Measurements from ENCODE around the gene MAB21L2. TPM values are rescaled to one million over a fixed set of nuclear protein-coding genes. Genes with fewer than 3 reads are reported as not detected.

MAB21L2 gene
- total and polyA plus RNA-seq, 2 experiments from 2014 or later, result 0.39 TPM; not detected in 1

DNA sequence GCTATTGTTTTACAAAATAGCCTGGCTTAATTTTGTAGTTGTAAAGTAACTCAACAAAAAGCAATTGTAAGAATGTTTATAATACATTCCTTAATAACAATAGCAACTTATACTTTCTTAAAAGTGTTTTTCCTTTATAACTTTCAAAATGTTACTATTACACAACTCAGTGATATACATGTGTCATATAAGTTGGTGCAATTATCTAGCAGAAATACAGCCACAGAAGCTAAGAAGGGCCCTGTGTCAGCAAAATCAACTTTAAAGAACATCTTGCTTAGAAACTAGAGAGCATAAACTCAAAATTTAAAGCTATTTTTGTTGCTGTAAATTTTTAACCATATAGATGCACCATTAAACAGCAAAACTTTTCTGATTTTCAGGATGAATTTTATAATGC is 41.4 kb upstream of the MAB21L2 start:
- peaks cover 27% of the 10 kb centered on the region for H3K4me1 ChIP-seq (ENCODE audit: insufficient read depth)
- Mint-ChIP-seq H3K4me3 (no peak overlapping the region), H3K27ac (no peak overlapping the region; the same call in 1 of the 2 replicates), H3K27me3 (ENCODE audit: insufficient read depth, low read depth, poor library complexity) (peaks cover 2% of the 10 kb centered on the region), H3K36me3 (ENCODE audit: low read depth) (no peaks in the 10 kb centered on the region), H3K4me1 (peaks cover 20% of the 10 kb centered on the region), H3K9me3 (no peaks in the 10 kb centered on the region)
- DNase-seq (ENCODE audit: low spot score) (no peak), ATAC-seq (peak; percentile 32; the same call in 2 of the 3 replicates)
- TF ChIP-seq ZNF114 (CRISPR knock-in tag; IDR thresholded peaks at IDR 0.05) (no peak), STAT1 (IDR thresholded peaks at IDR 0.05; ENCODE audit: unreplicated experiment) (no peak), POLR2AphosphoS5 (IDR thresholded peaks at IDR 0.05; ENCODE audit: low read depth) (no peak), CTCF (conservative IDR thresholded peaks at IDR 0.05; ENCODE audit: low read depth in 2 of 2) (no peak), ZNF331 (CRISPR knock-in tag; IDR thresholded peaks at IDR 0.05; ENCODE audit: low read depth) (no peak), EZH2phosphoT487 (IDR thresholded peaks at IDR 0.05; ENCODE audit: unreplicated experiment) (no peak), EZH2 (IDR thresholded peaks at IDR 0.05; ENCODE audit: low read depth, unreplicated experiment) (no peak), NANOG (IDR thresholded peaks at IDR 0.05; ENCODE audit: borderline replicate concordance) (no peak), REST (IDR thresholded peaks at IDR 0.05; ENCODE audit: unreplicated experiment) (no peak), CREB1 (CRISPR knock-in tag; IDR thresholded peaks at IDR 0.05; ENCODE audit: low read depth) (no peak), JUNB (IDR thresholded peaks at IDR 0.05; ENCODE audit: unreplicated experiment) (no peak)
- TF ChIP-seq, protein P1, sequence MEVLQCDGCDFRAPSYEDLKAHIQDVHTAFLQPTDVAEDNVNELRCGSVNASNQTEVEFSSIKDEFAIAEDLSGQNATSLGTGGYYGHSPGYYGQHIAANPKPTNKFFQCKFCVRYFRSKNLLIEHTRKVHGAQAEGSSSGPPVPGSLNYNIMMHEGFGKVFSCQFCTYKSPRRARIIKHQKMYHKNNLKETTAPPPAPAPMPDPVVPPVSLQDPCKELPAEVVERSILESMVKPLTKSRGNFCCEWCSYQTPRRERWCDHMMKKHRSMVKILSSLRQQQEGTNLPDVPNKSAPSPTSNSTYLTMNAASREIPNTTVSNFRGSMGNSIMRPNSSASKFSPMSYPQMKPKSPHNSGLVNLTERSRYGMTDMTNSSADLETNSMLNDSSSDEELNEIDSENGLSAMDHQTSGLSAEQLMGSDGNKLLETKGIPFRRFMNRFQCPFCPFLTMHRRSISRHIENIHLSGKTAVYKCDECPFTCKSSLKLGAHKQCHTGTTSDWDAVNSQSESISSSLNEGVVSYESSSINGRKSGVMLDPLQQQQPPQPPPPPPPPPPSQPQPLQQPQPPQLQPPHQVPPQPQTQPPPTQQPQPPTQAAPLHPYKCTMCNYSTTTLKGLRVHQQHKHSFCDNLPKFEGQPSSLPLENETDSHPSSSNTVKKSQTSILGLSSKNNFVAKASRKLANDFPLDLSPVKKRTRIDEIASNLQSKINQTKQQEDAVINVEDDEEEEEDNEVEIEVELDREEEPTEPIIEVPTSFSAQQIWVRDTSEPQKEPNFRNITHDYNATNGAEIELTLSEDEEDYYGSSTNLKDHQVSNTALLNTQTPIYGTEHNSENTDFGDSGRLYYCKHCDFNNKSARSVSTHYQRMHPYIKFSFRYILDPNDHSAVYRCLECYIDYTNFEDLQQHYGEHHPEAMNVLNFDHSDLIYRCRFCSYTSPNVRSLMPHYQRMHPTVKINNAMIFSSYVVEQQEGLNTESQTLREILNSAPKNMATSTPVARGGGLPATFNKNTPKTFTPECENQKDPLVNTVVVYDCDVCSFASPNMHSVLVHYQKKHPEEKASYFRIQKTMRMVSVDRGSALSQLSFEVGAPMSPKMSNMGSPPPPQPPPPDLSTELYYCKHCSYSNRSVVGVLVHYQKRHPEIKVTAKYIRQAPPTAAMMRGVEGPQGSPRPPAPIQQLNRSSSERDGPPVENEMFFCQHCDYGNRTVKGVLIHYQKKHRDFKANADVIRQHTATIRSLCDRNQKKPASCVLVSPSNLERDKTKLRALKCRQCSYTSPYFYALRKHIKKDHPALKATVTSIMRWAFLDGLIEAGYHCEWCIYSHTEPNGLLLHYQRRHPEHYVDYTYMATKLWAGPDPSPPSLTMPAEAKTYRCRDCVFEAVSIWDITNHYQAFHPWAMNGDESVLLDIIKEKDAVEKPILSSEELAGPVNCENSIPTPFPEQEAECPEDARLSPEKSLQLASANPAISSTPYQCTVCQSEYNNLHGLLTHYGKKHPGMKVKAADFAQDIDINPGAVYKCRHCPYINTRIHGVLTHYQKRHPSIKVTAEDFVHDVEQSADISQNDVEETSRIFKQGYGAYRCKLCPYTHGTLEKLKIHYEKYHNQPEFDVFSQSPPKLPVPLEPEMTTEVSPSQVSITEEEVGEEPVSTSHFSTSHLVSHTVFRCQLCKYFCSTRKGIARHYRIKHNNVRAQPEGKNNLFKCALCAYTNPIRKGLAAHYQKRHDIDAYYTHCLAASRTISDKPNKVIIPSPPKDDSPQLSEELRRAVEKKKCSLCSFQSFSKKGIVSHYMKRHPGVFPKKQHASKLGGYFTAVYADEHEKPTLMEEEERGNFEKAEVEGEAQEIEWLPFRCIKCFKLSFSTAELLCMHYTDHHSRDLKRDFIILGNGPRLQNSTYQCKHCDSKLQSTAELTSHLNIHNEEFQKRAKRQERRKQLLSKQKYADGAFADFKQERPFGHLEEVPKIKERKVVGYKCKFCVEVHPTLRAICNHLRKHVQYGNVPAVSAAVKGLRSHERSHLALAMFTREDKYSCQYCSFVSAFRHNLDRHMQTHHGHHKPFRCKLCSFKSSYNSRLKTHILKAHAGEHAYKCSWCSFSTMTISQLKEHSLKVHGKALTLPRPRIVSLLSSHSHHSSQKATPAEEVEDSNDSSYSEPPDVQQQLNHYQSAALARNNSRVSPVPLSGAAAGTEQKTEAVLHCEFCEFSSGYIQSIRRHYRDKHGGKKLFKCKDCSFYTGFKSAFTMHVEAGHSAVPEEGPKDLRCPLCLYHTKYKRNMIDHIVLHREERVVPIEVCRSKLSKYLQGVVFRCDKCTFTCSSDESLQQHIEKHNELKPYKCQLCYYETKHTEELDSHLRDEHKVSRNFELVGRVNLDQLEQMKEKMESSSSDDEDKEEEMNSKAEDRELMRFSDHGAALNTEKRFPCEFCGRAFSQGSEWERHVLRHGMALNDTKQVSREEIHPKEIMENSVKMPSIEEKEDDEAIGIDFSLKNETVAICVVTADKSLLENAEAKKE (CRISPR knock-in tag; IDR thresholded peaks at IDR 0.05), result no peak
- TF ChIP-seq, protein P2, sequence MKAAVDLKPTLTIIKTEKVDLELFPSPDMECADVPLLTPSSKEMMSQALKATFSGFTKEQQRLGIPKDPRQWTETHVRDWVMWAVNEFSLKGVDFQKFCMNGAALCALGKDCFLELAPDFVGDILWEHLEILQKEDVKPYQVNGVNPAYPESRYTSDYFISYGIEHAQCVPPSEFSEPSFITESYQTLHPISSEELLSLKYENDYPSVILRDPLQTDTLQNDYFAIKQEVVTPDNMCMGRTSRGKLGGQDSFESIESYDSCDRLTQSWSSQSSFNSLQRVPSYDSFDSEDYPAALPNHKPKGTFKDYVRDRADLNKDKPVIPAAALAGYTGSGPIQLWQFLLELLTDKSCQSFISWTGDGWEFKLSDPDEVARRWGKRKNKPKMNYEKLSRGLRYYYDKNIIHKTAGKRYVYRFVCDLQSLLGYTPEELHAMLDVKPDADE (IDR thresholded peaks at IDR 0.05), result no peak
- H3K9me2 ChIP-seq (ENCODE audit: insufficient read depth), result no peaks in the 10 kb centered on the region
- no peaks in the 10 kb centered on the region for H3K36me3 ChIP-seq (ENCODE audit: insufficient read depth)
- H3K27me3 ChIP-seq (ENCODE audit: insufficient read depth), result no peaks in the 10 kb centered on the region
- no peak overlapping the region for H2AFZ ChIP-seq
- peak overlapping the region; percentile 79 for H3K27ac ChIP-seq (ENCODE audit: low read depth)
- H3K4me2 ChIP-seq, result no peak overlapping the region
- no peaks in the 10 kb centered on the region for H3K79me2 ChIP-seq (replicated peaks; ENCODE audit: insufficient read depth)
- H3F3A ChIP-seq (replicated peaks; ENCODE audit: low read depth), result no peaks in the 10 kb centered on the region
- H4K20me1 ChIP-seq (replicated peaks; ENCODE audit: insufficient read depth), result no peaks in the 10 kb centered on the region
- H3K4me3 ChIP-seq, result no peak overlapping the region
